Activated CD8-positive, alpha-beta T cell treated with anti-CD3 and anti-CD28 coated beads, Interleukin-2, amount 10 ng/mL, durations not matched to agents 7 days and 5 days (primary cell): Measurements from ENCODE around the gene FLACC1. TPM values are rescaled to one million over a fixed set of nuclear protein-coding genes. Genes with fewer than 3 reads are reported as not detected.
"Not testable (repeated sequence)": the region's sequence is repeated elsewhere in the genome, so short reads cannot be mapped to it uniquely, and the experiment has no call there.

ENCODE experiments used
- ATAC-seq: fragments of 150-1000 bp; cut with Tn5 transposase; one replicate; pipeline ENCODE4 v1.10.0; 2021; ENCODE audit warnings: moderate library complexity
- CTCF ChIA-PET: fragments of 350-600 bp; sonication (Branson Sonifier 250); formaldehyde crosslinking; loops from one replicate; lab custom pipeline; 2021; ENCODE audit warnings: antibody characterized with exemption; lab: Charles Lee
- POLR2A ChIA-PET: fragments of 350-600 bp; sonication (Branson Sonifier 250); formaldehyde crosslinking; loops from one replicate; lab custom pipeline; 2021; ENCODE audit warnings: antibody characterized with exemption; lab: Charles Lee
- DNase-seq: peaks from one replicate; pipeline ENCODE4 v3.0.0-alpha.2; 2020
- H3K27ac Mint-ChIP-seq: one replicate; pipeline ENCODE4 v1.8.0; 2021; ENCODE audit warnings: mild to moderate bottlenecking, mixed read lengths
- H3K27me3 Mint-ChIP-seq: one replicate; pipeline ENCODE4 v1.8.0; 2021; ENCODE audit warnings: low read depth, mixed read lengths
- H3K36me3 Mint-ChIP-seq: one replicate; pipeline ENCODE4 v1.8.0; 2021; ENCODE audit warnings: low read depth, mixed read lengths
- H3K4me1 Mint-ChIP-seq: one replicate; pipeline ENCODE4 v1.8.0; 2021; ENCODE audit warnings: low read depth, mixed read lengths
- H3K4me3 Mint-ChIP-seq: one replicate; pipeline ENCODE4 v1.8.0; 2021; ENCODE audit warnings: mild to moderate bottlenecking, mixed read lengths
- H3K9me3 Mint-ChIP-seq: one replicate; pipeline ENCODE4 v1.8.0; 2022; ENCODE audit warnings: mixed read lengths; ENCODE audit not compliant: insufficient read depth
- total RNA-seq, 2 experiments: library from RNA; stranded (reverse); gene quantifications; one replicate each; pipeline ENCODE4 v1.2.3, GENCODE V29; 2021

FLACC1 gene
- total RNA-seq, 2 experiments from 2014 or later, result 2.8 to 3.0 TPM

DNA sequence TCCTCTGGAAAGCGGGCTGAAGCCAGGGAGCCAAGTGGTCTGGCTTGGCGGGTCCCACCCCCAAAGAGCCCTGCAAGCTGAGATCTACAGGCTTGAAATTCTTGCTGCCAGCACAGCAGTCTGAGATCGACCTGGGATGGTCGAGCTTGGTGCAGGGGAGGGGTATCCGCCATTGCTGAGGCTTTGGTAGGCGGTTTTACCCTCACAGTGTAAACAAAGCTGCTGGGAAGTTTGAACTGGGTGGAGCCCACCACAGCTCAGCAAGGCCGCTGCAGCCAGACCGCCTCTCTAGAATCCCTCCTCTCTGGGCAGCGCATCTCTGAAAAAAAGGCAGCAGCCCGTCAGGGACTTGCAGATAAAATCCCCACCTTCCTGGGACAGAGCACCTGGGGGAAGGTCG is 12.6 kb upstream of the FLACC1 start:
- ChIA-PET CTCF (interaction anchor here (1.1 kb wide), 1 partner anchor 16 kb away, joined by 3 read pairs; no protein-coding TSS in a partner anchor), POLR2A (no interaction called here)
- Mint-ChIP-seq H3K4me3 (no peak overlapping the region), H3K27ac (no peak overlapping the region), H3K9me3 (peaks cover 19% of the 10 kb centered on the region), H3K36me3 (peaks cover 90% of the 10 kb centered on the region), H3K4me1 (peaks cover 8% of the 10 kb centered on the region), H3K27me3 (no peaks in the 10 kb centered on the region)
- ATAC-seq, result no peak
- DNase-seq, result no peak

DNA sequence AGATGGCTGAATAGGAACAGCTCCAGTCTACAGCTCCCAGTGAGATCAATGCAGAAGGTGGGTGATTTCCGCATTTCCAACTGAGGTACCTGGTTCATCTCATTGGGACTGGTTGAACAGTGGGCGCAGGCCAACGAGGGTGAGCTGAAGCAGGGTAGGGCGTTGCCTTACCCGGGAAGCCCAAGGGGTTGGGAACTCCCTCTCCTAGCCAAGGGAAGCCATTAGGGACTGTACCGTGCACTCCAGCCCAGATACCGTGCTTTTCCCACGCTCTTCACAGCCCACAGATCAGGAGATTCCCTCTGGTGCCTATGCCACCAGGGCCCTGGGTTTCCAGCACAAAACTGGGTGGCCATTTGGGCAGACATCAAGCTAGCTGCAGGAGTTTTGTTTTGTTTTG is 12.2 kb upstream of the FLACC1 start:
- H3K4me1 Mint-ChIP-seq, ATAC-seq, H3K27me3 Mint-ChIP-seq, H3K27ac Mint-ChIP-seq, DNase-seq, H3K4me3 Mint-ChIP-seq, POLR2A ChIA-PET: not testable (repeated sequence)
- Mint-ChIP-seq H3K9me3 (peaks cover 14% of the 10 kb centered on the region), H3K36me3 (peaks cover 87% of the 10 kb centered on the region)
- CTCF ChIA-PET, result interaction anchor here (1.1 kb wide), 1 partner anchor 16 kb away, joined by 3 read pairs; no protein-coding TSS in a partner anchor

GRCh38 chr2:201366146-201366545 is 9.0 kb upstream of the FLACC1 start:
- CTCF ChIA-PET, result interaction anchor here (1.2 to 4.1 kb wide), 4 partner anchors 104 to 912 kb away, joined by 4 to 62 read pairs (median 21); no protein-coding TSS in a partner anchor
- Mint-ChIP-seq H3K36me3 (peaks cover 87% of the 10 kb centered on the region), H3K4me1 (peaks cover 31% of the 10 kb centered on the region), H3K27me3 (no peaks in the 10 kb centered on the region), H3K4me3 (no peak overlapping the region), H3K27ac (no peak overlapping the region), H3K9me3 (peaks cover 9% of the 10 kb centered on the region)
- DNase-seq (no peak), ATAC-seq (no peak)
- POLR2A ChIA-PET, result interaction anchor here (0.8 kb wide), 1 partner anchor 132 kb away, joined by 3 read pairs; no protein-coding TSS in a partner anchor

DNA sequence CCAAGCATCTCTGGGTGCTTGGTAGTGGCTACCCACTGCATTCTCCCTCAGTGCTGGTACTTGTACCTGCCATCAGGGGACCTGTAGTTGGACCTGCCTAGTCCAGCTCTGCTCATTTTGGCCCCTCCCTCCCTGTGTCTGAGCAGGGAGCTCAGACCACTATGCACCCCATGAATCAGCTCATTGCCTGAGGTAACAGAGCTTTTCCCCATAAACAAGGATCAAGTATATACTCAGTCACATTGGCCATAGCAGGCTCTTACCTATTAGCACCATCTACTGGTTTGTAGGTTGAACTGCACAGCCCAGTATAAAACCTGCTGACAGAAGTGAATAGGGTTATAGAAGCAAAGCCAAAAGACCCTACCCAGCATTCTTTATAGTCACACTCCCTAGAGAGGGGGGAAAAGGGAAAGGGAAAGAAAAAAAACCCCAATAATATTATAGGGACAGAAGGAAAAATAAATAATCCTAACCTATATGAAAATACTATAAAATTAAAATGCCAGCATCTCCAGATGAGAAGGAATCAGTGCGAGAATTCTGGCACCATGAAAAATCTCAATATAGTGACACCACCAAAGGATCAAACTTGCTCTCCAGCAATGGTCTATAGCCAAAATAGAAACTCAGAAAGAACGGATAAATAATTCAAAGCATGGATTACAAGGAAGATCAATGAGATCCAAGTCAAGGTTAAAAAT is 6.9 kb upstream of the FLACC1 start:
- Mint-ChIP-seq H3K9me3 (peaks cover 9% of the 10 kb centered on the region), H3K4me3 (no peak overlapping the region), H3K27me3 (no peaks in the 10 kb centered on the region), H3K27ac (peak overlapping the region; percentile 73), H3K36me3 (peaks cover 79% of the 10 kb centered on the region), H3K4me1 (peaks cover 41% of the 10 kb centered on the region)
- ATAC-seq, result peak; percentile 83
- CTCF ChIA-PET, result interaction anchor here (0.6 to 4.1 kb wide), 35 partner anchors 13 to 181 kb away, joined by 3 to 62 read pairs (median 5); partner anchors contain the start of genes CASP10 and CASP8
- POLR2A ChIA-PET, result interaction anchor here (0.6 to 0.9 kb wide), 3 partner anchors 100 to 126 kb away, joined by 3 to 5 read pairs (median 3); no protein-coding TSS in a partner anchor
- DNase-seq, result peak; percentile 49

DNA sequence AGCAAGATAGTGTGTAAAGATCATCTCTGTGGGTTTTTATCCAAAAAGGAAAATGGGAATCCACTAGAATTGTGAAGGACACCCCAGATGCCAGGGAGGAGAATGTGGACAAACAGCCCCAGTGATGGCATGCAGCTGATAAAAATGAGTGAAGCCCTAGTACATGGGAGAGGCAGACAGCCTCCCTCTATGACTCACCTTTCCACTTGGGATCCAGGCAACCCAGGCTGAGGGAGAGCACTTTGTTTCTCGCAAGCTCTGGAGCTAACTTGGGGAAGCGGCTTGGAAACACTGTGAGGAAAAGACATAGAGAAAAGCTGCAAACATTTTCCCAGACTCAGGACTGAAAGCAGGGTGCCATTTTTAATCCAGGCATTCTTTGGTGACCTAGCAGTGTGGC is 5.3 kb upstream of the FLACC1 start:
- H3K4me1 Mint-ChIP-seq, result peaks cover 45% of the 10 kb centered on the region

DNA sequence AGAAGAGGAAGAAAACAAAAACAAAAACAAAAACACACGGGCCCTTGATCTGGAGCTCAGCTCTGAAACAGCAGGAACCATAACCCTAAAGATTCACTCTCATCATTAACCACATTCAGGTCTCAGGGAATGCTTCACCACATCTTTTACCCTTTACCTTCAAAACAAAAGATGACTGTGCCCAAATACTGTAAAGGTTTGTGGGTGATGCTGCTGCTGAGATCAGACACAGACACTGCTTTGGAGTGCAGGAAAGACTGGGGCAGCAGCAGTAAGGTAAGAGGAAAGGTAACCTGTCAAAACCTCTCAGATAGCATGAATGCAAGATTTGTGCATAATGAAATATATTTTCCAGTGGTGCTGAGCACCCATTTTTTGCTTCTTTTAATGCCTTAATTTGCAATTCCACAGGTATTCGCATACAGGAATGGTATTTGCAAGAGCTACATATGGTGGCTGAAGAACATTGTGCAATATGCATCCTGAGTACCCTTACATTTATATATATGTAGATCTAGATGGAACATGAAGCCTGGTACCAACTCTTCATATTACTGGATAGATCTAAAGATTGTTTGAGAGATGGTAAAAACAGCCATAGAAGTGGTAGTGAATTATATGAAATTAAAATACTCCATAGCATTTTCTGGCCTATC is 4.1 kb upstream of the FLACC1 start:
- ATAC-seq, result no peak
- POLR2A ChIA-PET, result interaction anchor here (1.0 kb wide), 1 partner anchor 90 kb away, joined by 3 read pairs; the partner anchor contains the start of genes STRADB and TRAK2
- H3K27me3 Mint-ChIP-seq, result no peaks in the 10 kb centered on the region
- H3K36me3 Mint-ChIP-seq, result peaks cover 56% of the 10 kb centered on the region
- peak overlapping the region; percentile 1 for H3K27ac Mint-ChIP-seq
- H3K4me1 Mint-ChIP-seq, result peaks cover 42% of the 10 kb centered on the region
- H3K4me3 Mint-ChIP-seq, result no peak overlapping the region
- CTCF ChIA-PET, result interaction anchor here (1.2 kb wide), 1 partner anchor 91 kb away, joined by 5 read pairs; the partner anchor contains the start of genes STRADB and TRAK2
- no peaks in the 10 kb centered on the region for H3K9me3 Mint-ChIP-seq
- DNase-seq, result no peak

More for the DNA sequence above, 5.3 kb upstream of the FLACC1 start:
- Mint-ChIP-seq H3K27ac (no peak overlapping the region), H3K4me3 (no peak overlapping the region), H3K27me3 (no peaks in the 10 kb centered on the region), H3K36me3 (peaks cover 67% of the 10 kb centered on the region), H3K9me3 (peaks cover 9% of the 10 kb centered on the region)
- no peak for ATAC-seq
- ChIA-PET CTCF (interaction anchor here (1.1 to 4.1 kb wide), 3 partner anchors 126 to 180 kb away, joined by 3 to 62 read pairs (median 8); partner anchors contain the start of gene CASP10), POLR2A (no interaction called here)
- no peak for DNase-seq

GRCh38 chr2:201360256-201360655 is 3.1 kb upstream of the FLACC1 start:
- DNase-seq, result no peak
- no peaks in the 10 kb centered on the region for H3K9me3 Mint-ChIP-seq
- peaks cover 38% of the 10 kb centered on the region for H3K4me1 Mint-ChIP-seq
- ChIA-PET CTCF (interaction anchor here (1.2 kb wide), 1 partner anchor 92 kb away, joined by 5 read pairs; the partner anchor contains the start of genes STRADB and TRAK2), POLR2A (interaction anchor here (1.0 kb wide), 1 partner anchor 91 kb away, joined by 3 read pairs; the partner anchor contains the start of genes STRADB and TRAK2)
- no peak overlapping the region for H3K4me3 Mint-ChIP-seq
- H3K27me3 Mint-ChIP-seq, result no peaks in the 10 kb centered on the region
- H3K36me3 Mint-ChIP-seq, result peaks cover 48% of the 10 kb centered on the region
- H3K27ac Mint-ChIP-seq, result no peak overlapping the region
- no peak for ATAC-seq

DNA sequence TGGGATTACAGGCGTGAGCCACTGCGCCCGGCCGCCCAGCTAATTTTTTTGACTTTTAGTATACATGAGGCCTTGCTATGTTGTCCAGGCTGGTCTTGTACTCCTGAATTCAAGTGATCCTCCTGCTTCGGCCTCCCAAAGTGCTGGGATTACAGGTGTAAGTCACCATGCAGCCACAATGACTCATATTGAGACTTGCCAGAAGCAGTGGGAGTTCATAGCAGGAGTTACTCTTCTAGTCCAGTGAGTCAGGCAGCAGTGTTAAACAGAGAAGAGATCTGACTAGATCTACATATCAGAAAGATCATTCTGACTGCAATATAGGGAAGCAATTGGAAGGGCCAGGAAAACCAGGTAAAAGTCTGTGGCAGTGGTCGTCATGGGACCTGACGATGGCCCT is 1.5 kb upstream of the FLACC1 start:
- Mint-ChIP-seq H3K4me1 (peaks cover 34% of the 10 kb centered on the region), H3K4me3 (no peak overlapping the region), H3K9me3 (no peaks in the 10 kb centered on the region), H3K36me3 (peaks cover 43% of the 10 kb centered on the region), H3K27me3 (no peaks in the 10 kb centered on the region), H3K27ac (no peak overlapping the region)
- ChIA-PET CTCF (no interaction called here), POLR2A (no interaction called here)
- ATAC-seq (peak; percentile 31), DNase-seq (no peak)

- POLR2A ChIA-PET, result no interaction called here
- Mint-ChIP-seq H3K36me3 (peaks cover 8% of the 10 kb centered on the region), H3K27ac (no peak overlapping the region), H3K27me3 (no peaks in the 10 kb centered on the region), H3K4me3 (no peak overlapping the region), H3K4me1 (no peaks in the 10 kb centered on the region), H3K9me3 (no peaks in the 10 kb centered on the region)
- ATAC-seq, result no peak
- DNase-seq, result no peak
- CTCF ChIA-PET, result interaction anchor here (1.0 kb wide), 1 partner anchor 9 kb away, joined by 3 read pairs; no protein-coding TSS in a partner anchor
Observed at GRCh38 chr2:201353116-201353515, 4.0 kb downstream of the FLACC1 start.

DNA sequence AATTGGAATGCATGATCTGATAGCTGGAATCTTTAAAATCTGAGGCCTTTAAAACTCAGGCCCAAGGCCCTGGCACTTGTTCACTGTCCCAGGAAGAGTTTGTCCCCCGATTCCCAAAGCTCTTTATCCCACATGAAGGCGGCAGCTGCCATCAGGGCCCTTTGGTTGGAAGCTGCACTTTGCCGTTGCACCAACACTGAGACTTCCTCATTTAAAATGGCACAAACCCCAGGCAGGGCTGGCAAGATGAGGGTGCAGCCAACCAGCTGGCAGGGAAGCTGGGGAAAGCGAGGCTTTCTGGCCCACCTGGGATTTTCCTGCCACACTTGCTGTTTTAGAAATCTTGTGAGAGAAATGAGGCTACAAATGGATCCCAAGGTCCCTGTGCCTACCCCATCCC is 6.3 kb downstream of the FLACC1 start:
- CTCF ChIA-PET, result interaction anchor here (1.2 kb wide), 1 partner anchor 13 kb away, joined by 4 read pairs; no protein-coding TSS in a partner anchor
- Mint-ChIP-seq H3K9me3 (no peaks in the 10 kb centered on the region), H3K27ac (no peak overlapping the region), H3K4me1 (no peaks in the 10 kb centered on the region), H3K4me3 (no peak overlapping the region), H3K36me3 (peaks cover 8% of the 10 kb centered on the region), H3K27me3 (no peaks in the 10 kb centered on the region)
- ATAC-seq, result no peak
- POLR2A ChIA-PET, result no interaction called here
- DNase-seq, result no peak

- Mint-ChIP-seq H3K4me3 (no peak overlapping the region), H3K27ac (no peak overlapping the region), H3K4me1 (no peaks in the 10 kb centered on the region), H3K27me3 (no peaks in the 10 kb centered on the region), H3K36me3 (peaks cover 11% of the 10 kb centered on the region), H3K9me3 (no peaks in the 10 kb centered on the region)
- ChIA-PET POLR2A (no interaction called here), CTCF (no interaction called here)
- ATAC-seq (no peak), DNase-seq (no peak)
Observed at GRCh38 chr2:201349601-201350000, 7.5 kb downstream of the FLACC1 start.
